CD4-positive, alpha-beta T cell (primary cell): ENCODE data around the gene PIP5K1B. TPM values are rescaled to one million over a fixed set of nuclear protein-coding genes. Genes with fewer than 3 reads are reported as not detected.

Source experiments
- ATAC-seq: fragments of 200-7000 bp; cut with Tn5 transposase; one replicate; pipeline ENCODE4 v1.10.0; 2022; ENCODE audit warnings: mild to moderate bottlenecking; ENCODE audit not compliant: poor library complexity
- CTCF ChIA-PET: fragments of 350-600 bp; sonication (Branson Sonifier 250); formaldehyde crosslinking; loops from one replicate; lab custom pipeline; 2021; ENCODE audit warnings: antibody characterized with exemption, inconsistent platforms; lab: Charles Lee
- POLR2A ChIA-PET: fragments of 350-600 bp; sonication (Branson Sonifier 250); formaldehyde crosslinking; loops from one replicate; lab custom pipeline; 2021; ENCODE audit warnings: antibody characterized with exemption, inconsistent platforms; lab: Charles Lee
- DNase-seq, 14 experiments: peaks; one replicate each; pipeline ENCODE4 v3.0.0-alpha.2; 2013 to 2020; ENCODE audit warnings: mixed read lengths in 2 of 14
- H3K27ac ChIP-seq, 2 donors: one replicate each; pipeline versions ENCODE4 v1.5.1 to v1.7.0; 2013; ENCODE audit warnings: low read length in 2 of 2, low read depth in 1 of 2, mild to moderate bottlenecking in 1 of 2
- H3K27me3 ChIP-seq, 2 experiments: 1 replicate in 1 of 2; 2 replicates in 1 of 2; pipeline versions ENCODE4 v1.6.1 to v1.7.0; 2013; ENCODE audit warnings: low read length in 2 of 2, control low read depth in 1 of 2, mild to moderate bottlenecking in 1 of 2, moderate library complexity in 1 of 2; ENCODE audit not compliant: insufficient read depth in 2 of 2, control insufficient read depth in 1 of 2
- H3K36me3 ChIP-seq: one replicate; pipeline ENCODE4 v1.6.1; 2013; ENCODE audit warnings: low read length, control low read depth; ENCODE audit not compliant: insufficient read depth
- H3K4me1 ChIP-seq: one replicate; pipeline ENCODE4 v1.6.1; 2013; ENCODE audit warnings: low read length, control low read depth; ENCODE audit not compliant: insufficient read depth
- H3K4me3 ChIP-seq: one replicate; pipeline ENCODE4 v1.5.1; 2013; ENCODE audit warnings: mild to moderate bottlenecking, low read length, moderate library complexity
- H3K9me3 ChIP-seq, 2 experiments: 1 replicate in 1 of 2; 2 replicates in 1 of 2; pipeline versions ENCODE4 v1.6.1 to v1.7.0; 2013; ENCODE audit warnings: low read length in 2 of 2, mild to moderate bottlenecking in 2 of 2, control low read depth in 1 of 2, moderate library complexity in 1 of 2; ENCODE audit not compliant: control insufficient read depth in 1 of 2, insufficient read depth in 1 of 2
- H3K27ac Mint-ChIP-seq: one replicate; pipeline ENCODE4 v1.8.0; 2020; ENCODE audit warnings: mixed read lengths
- H3K27me3 Mint-ChIP-seq: one replicate; pipeline ENCODE4 v1.8.0; 2021; ENCODE audit warnings: mixed read lengths
- H3K36me3 Mint-ChIP-seq: one replicate; pipeline ENCODE4 v1.8.0; 2021; ENCODE audit warnings: low read depth, mixed read lengths
- H3K4me1 Mint-ChIP-seq: one replicate; pipeline ENCODE4 v1.8.0; 2021; ENCODE audit warnings: low read depth, mixed read lengths
- H3K4me3 Mint-ChIP-seq: one replicate; pipeline ENCODE4 v1.8.0; 2020; ENCODE audit warnings: mild to moderate bottlenecking, mixed read lengths
- H3K9me3 Mint-ChIP-seq: one replicate; pipeline ENCODE4 v1.8.0; 2020; ENCODE audit warnings: mixed read lengths
- intact Hi-C, 2 experiments: fragments of 100-400 bp; cut with DNase I in 1 of 2; cut with micrococcal nuclease in 1 of 2; formaldehyde crosslinking; loops; one replicate each; pipeline versions ENCODE4 v1.15.1 to v1.9.0; 2023 to 2025; cut with DNase I, micrococcal nuclease
- total RNA-seq, 174 experiments: library from RNA in 2 of 174; stranded (reverse) in 2 of 174; gene quantifications; one replicate each; pipeline ENCODE4 v1.2.3 and lab custom pipeline; 2021 to 2026
- TF ChIP-seq, protein P1 (sequence below): fragments of 200-600 bp; IDR thresholded peaks from one replicate; pipeline ENCODE4 v1.8.0; 2022; ENCODE audit warnings: antibody characterized with exemption, mild to moderate bottlenecking

Gene PIP5K1B
- total RNA-seq, 2 experiments from 2014 or later, result not detected

DNA sequence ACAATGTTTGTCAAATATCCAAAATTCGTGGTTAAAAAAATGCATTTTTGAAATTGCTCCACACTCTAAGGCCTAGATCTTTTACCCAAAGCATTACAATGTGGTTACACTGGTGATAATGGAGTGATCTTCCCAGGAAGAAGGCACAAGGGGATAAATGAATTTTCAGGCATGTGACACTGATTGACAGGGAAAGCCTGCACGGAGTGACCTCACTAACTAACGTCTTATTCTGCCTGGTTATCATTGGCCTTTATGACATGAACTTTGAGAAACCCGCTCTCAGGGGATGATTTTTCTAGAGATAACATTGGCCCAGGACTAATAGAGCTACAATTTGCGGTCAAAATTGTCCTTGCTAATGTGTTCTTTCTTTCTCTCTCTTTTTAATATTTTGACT is 171.2 kb downstream of the PIP5K1B start:
- H3K4me1 Mint-ChIP-seq, result no peaks in the 10 kb centered on the region
- H3K4me3 Mint-ChIP-seq, result no peak overlapping the region
- no peaks in the 10 kb centered on the region for H3K9me3 Mint-ChIP-seq
- intact Hi-C loops, result no loop called here
- ChIA-PET CTCF (interaction anchor here (1.0 kb wide), 1 partner anchor 14 kb away, joined by 3 read pairs; no protein-coding TSS in a partner anchor), POLR2A (no interaction called here)
- H3K4me3 ChIP-seq, result no peak overlapping the region
- no peak overlapping the region for H3K27ac Mint-ChIP-seq
- no peak for ATAC-seq
- no peaks in the 10 kb centered on the region for H3K4me1 ChIP-seq
- H3K27me3 ChIP-seq, result peaks cover 0 to 3% of the 10 kb centered on the region in 2 experiments
- TF ChIP-seq, protein P1, sequence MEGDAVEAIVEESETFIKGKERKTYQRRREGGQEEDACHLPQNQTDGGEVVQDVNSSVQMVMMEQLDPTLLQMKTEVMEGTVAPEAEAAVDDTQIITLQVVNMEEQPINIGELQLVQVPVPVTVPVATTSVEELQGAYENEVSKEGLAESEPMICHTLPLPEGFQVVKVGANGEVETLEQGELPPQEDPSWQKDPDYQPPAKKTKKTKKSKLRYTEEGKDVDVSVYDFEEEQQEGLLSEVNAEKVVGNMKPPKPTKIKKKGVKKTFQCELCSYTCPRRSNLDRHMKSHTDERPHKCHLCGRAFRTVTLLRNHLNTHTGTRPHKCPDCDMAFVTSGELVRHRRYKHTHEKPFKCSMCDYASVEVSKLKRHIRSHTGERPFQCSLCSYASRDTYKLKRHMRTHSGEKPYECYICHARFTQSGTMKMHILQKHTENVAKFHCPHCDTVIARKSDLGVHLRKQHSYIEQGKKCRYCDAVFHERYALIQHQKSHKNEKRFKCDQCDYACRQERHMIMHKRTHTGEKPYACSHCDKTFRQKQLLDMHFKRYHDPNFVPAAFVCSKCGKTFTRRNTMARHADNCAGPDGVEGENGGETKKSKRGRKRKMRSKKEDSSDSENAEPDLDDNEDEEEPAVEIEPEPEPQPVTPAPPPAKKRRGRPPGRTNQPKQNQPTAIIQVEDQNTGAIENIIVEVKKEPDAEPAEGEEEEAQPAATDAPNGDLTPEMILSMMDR, result no peak
- H3K27ac ChIP-seq, result no peak overlapping the region
- H3K9me3 ChIP-seq, result no peaks in the 10 kb centered on the region
- no peaks in the 10 kb centered on the region for H3K36me3 Mint-ChIP-seq
- DNase-seq, result no peak
- no peaks in the 10 kb centered on the region for H3K36me3 ChIP-seq
- H3K27me3 Mint-ChIP-seq, result no peaks in the 10 kb centered on the region

DNA sequence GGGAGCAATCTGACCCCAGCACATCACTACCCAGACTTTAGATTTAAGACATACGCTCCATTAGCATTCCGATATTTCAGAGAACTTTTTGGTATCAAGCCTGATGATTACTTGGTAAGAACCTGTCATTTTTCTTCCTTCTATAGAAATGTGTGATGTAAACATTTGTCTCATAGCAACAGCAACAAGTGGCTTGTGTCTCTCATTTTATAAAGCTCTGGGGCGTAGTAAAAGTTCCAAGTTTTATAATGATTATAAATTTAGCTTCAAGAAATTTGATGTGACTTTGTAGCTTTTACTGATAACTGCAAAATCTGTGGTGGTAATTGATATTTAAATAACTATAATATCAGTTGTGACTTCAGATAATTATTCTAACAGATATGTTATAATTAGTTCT is 171.6 kb downstream of the PIP5K1B start:
- no peak overlapping the region for H3K4me3 Mint-ChIP-seq
- Histone ChIP-seq H3K4me1 (no peaks in the 10 kb centered on the region), H3K27ac (no peak overlapping the region), H3K9me3 (no peaks in the 10 kb centered on the region), H3K27me3 (peaks cover 0 to 3% of the 10 kb centered on the region in 2 experiments), H3K4me3 (no peak overlapping the region), H3K36me3 (no peaks in the 10 kb centered on the region)
- H3K9me3 Mint-ChIP-seq, result no peaks in the 10 kb centered on the region
- ChIA-PET POLR2A (no interaction called here), CTCF (interaction anchor here (1.0 kb wide), 1 partner anchor 14 kb away, joined by 3 read pairs; no protein-coding TSS in a partner anchor)
- no peaks in the 10 kb centered on the region for H3K36me3 Mint-ChIP-seq
- H3K27me3 Mint-ChIP-seq, result no peaks in the 10 kb centered on the region
- ATAC-seq (no peak), DNase-seq (no peak)
- TF ChIP-seq, protein P1, result no peak
- H3K4me1 Mint-ChIP-seq, result no peaks in the 10 kb centered on the region
- intact Hi-C loops, result no loop called here
- no peak overlapping the region for H3K27ac Mint-ChIP-seq

DNA sequence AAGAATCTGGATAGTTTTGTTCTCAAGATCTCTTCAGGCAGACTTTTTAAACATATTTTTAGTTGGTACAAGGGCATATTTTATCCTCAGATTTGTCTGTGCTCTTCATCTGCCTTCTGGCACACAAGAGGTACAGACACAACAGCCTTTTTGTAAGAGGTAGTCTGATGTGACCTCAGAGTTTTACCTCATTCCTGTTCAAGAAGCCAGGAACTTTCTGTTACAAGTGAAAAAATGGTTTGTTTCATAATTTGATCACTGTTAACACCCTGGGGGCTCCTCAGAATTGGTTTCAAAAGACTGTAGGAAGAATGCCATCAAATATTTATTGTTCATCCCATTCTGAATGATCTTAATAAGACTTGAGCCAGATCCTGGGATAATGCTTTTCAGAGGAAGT is 172.2 kb downstream of the PIP5K1B start:
- Histone ChIP-seq H3K27me3 (peaks cover 0 to 3% of the 10 kb centered on the region in 2 experiments), H3K4me3 (no peak overlapping the region), H3K27ac (no peak overlapping the region), H3K4me1 (no peaks in the 10 kb centered on the region), H3K9me3 (no peaks in the 10 kb centered on the region), H3K36me3 (no peaks in the 10 kb centered on the region)
- intact Hi-C loops, result no loop called here
- TF ChIP-seq, protein P1, result no peak
- DNase-seq (no peak), ATAC-seq (no peak)
- Mint-ChIP-seq H3K27ac (no peak overlapping the region), H3K4me1 (no peaks in the 10 kb centered on the region), H3K27me3 (no peaks in the 10 kb centered on the region), H3K9me3 (no peaks in the 10 kb centered on the region), H3K4me3 (no peak overlapping the region), H3K36me3 (no peaks in the 10 kb centered on the region)
- ChIA-PET CTCF (interaction anchor here (1.0 kb wide), 1 partner anchor 13 kb away, joined by 3 read pairs; no protein-coding TSS in a partner anchor), POLR2A (no interaction called here)
